ENCODE measurements around the gene CIPC.

CIPC gene

GRCh38 chr14:77157740-77158139 lies 59.7 kb downstream of the CIPC start:
- DNase-seq: no peak

- DNase-seq: no peak
Measured at GRCh38 chr14:77158175-77158881, 60.3 kb downstream of the CIPC start.

- no peak for DNase-seq
Measured at GRCh38 chr14:77158882-77159255, 60.8 kb downstream of the CIPC start.

- DNase-seq: no peak
Measured at GRCh38 chr14:77161011-77161410, 63.0 kb downstream of the CIPC start.
